MCF 10A (cell line): ENCODE results near the gene CIAO1. TPM values are rescaled to one million over a fixed set of nuclear protein-coding genes. Genes with fewer than 3 reads are reported as not detected.
"Not testable (repeated sequence)": the region's sequence is repeated elsewhere in the genome, so short reads cannot be mapped to it uniquely, and the experiment has no call there.

Experiments
- Bru-seq: library from RNA; stranded (reverse); fragments of 400-500 nt; gene quantifications from one replicate; lab custom pipeline; 2021; lab: Mats Ljungman, UMichigan
- BruChase-seq, 2 experiments: library from RNA; stranded (reverse); fragments of 400-500 nt; gene quantifications; one replicate each; lab custom pipeline; 2021; lab: Mats Ljungman, UMichigan
- BruUV-seq: library from RNA; stranded (reverse); fragments of 400-500 nt; replicated peaks from 2 replicates; lab custom pipeline; 2021; lab: Mats Ljungman, UMichigan
- CTCF ChIA-PET: fragments of 300-600 bp; sonication (Branson Sonifier 250); formaldehyde crosslinking; extraction: SDS; loops from one replicate; lab custom pipeline; 2021; ENCODE audit warnings: antibody characterized with exemption, inconsistent platforms; lab: Yijun Ruan, JAX
- POLR2A ChIA-PET: fragments of 300-600, 350-650 bp; sonication (Branson Sonifier 250); formaldehyde crosslinking; extraction: SDS; loops from one replicate; lab custom pipeline; 2020; ENCODE audit warnings: antibody characterized with exemption, inconsistent platforms; lab: Yijun Ruan, JAX
- DNase-seq: peaks from one replicate; pipeline ENCODE4 v3.0.0-alpha.2; 2018; ENCODE audit not compliant: unreplicated experiment
- H3K27ac Mint-ChIP-seq: one replicate; pipeline ENCODE4 v1.8.0; 2022; ENCODE audit warnings: mild to moderate bottlenecking, low read depth, mixed read lengths; ENCODE audit not compliant: unreplicated experiment
- H3K27me3 Mint-ChIP-seq: one replicate; pipeline ENCODE4 v1.8.0; 2022; ENCODE audit warnings: mixed read lengths; ENCODE audit not compliant: insufficient read depth, unreplicated experiment
- H3K36me3 Mint-ChIP-seq: one replicate; pipeline ENCODE4 v1.8.0; 2022; ENCODE audit warnings: mild to moderate bottlenecking, moderate library complexity, mixed read lengths; ENCODE audit not compliant: insufficient read depth, unreplicated experiment
- H3K4me1 Mint-ChIP-seq: one replicate; pipeline ENCODE4 v1.8.0; 2022; ENCODE audit warnings: mixed read lengths; ENCODE audit not compliant: insufficient read depth, unreplicated experiment
- H3K4me3 Mint-ChIP-seq: one replicate; pipeline ENCODE4 v1.8.0; 2022; ENCODE audit warnings: mild to moderate bottlenecking, moderate library complexity, mixed read lengths; ENCODE audit not compliant: unreplicated experiment
- H3K9me3 Mint-ChIP-seq: one replicate; pipeline ENCODE4 v1.8.0; 2022; ENCODE audit warnings: mixed read lengths; ENCODE audit not compliant: unreplicated experiment
- CTCF ChIP-seq: fragments of 200-600 bp; IDR thresholded peaks from one replicate; pipeline ENCODE4 v1.8.0; 2022; ENCODE audit warnings: antibody characterized with exemption, mild to moderate bottlenecking; ENCODE audit not compliant: unreplicated experiment
- intact Hi-C: fragments of 100-400 bp; cut with micrococcal nuclease; formaldehyde crosslinking; loops from 2 replicates; pipeline ENCODE4 v1.14.1; 2022
- long read RNA-seq: library from polyadenylated mRNA; stranded (forward); transcript quantifications from one replicate; pipeline ENCODE4 v2.0.0, GENCODE V29; 2022
- total RNA-seq: library from RNA; stranded (reverse); gene quantifications from 2 replicates; pipeline ENCODE4 v1.2.3, GENCODE V29; 2022

The CIAO1 gene
- total RNA-seq (62.3 and 63.3 TPM in 2 replicates), Bru-seq, nascent RNA (percentile 88 among the genes with signal in this experiment), BruChase-seq, experiment 1, labeled RNA remaining after a 6-hour chase (percentile 96 among the genes with signal in this experiment), BruChase-seq, experiment 2, labeled RNA remaining after a 2-hour chase (percentile 94 among the genes with signal in this experiment)
- long read RNA-seq, transcript CIAO1-203 (7 exons, 1,533 nt) = major isoform, 207 of 280 reads
- long read RNA-seq, partial matches to known transcripts = 7 of 280 reads
- long read RNA-seq, other reads (novel, unspliced or antisense) = 66 of 280 reads

DNA sequence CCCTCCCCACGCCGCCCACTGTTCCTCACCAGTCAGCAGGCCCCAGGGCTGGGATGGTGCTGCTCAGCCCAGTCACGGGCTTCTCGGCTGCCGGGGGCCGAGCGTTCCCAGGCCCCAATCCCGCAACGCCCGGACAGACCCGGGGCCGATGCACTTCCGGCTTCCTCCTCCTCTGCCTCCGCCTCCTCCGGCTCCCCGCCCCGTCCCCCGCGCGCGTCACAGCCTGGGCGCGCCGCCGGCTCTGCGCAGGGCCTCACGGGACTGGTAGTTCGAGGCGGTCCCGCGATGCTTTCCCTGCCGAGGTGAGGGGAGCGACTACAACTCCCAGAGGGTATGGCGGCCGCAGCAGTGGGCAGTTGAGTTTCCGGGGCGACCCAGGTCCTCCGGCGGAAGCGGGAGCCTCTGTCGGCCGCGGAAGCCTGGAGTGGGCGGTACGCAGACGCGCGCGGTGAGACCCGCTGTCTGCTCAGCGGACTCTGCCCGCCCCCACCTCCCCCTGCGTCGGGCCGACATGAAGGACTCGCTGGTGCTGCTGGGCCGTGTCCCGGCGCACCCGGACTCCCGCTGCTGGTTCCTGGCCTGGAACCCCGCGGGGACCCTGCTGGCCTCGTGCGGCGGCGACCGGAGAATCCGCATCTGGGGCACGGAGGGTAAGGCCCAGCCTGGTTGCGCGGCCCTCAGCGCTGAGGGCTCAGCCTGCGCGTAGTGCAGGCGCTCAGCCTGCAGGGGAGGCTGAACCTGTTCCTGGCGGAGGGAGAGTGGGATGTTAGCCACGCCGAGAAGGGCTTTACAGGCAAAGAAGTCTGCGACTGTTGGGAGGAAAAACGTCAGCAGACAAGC is at the start of gene CIAO1, which contains the start of gene TMEM127:
CIAO1 (plus strand) TSS at position 386 of the 840 bp plus-strand sequence; CDS start at position 512, 126 bp downstream.
TMEM127 (minus strand) TSS at position 158 of the 840 bp plus-strand sequence. CDS start 616 bp downstream, outside the sequence.
- ChIA-PET POLR2A (interaction anchor here (0.6 to 1.8 kb wide), 6 partner anchors 39 to 243 kb away, joined by 3 to 10 read pairs (median 4); partner anchors contain the start of genes NCAPH, SNRNP200 and STARD7), CTCF (interaction anchor here (0.6 to 1.3 kb wide), 5 partner anchors 36 to 472 kb away, joined by 3 to 7 read pairs (median 3); no protein-coding TSS in a partner anchor)
- peak; percentile 98 for DNase-seq
- no peak for TF ChIP-seq CTCF
- Mint-ChIP-seq H3K36me3 (peaks cover 64% of the 10 kb centered on the region), H3K4me1 (peaks cover 25% of the 10 kb centered on the region), H3K9me3 (no peaks in the 10 kb centered on the region), H3K4me3 (peak within 1 kb of the TSS; percentile 93), H3K27me3 (no peaks in the 10 kb centered on the region), H3K27ac (peak within 1 kb of the TSS; percentile 68)
- TSS peak; percentile 63 for BruUV-seq
- intact Hi-C loops = loop anchor here (5.0 to 10.0 kb wide), 3 partner anchors 71 to 241 kb away; partner anchors contain the start of genes NCAPH and NEURL3

- Mint-ChIP-seq H3K9me3 (no peaks in the 10 kb centered on the region), H3K4me3 (no peak overlapping the region), H3K27me3 (no peaks in the 10 kb centered on the region), H3K36me3 (peaks cover 5% of the 10 kb centered on the region), H3K27ac (no peak overlapping the region), H3K4me1 (no peaks in the 10 kb centered on the region)
- DNase-seq = no peak
- intact Hi-C loops = loop anchor here (2.0 kb wide), 1 partner anchor 28 kb away; no protein-coding TSS in a partner anchor
- ChIA-PET CTCF (no interaction called here), POLR2A (no interaction called here)
- no peak for TF ChIP-seq CTCF
- BruUV-seq = no TSS peak
These were observed 47.4 kb upstream of the CIAO1 start for GRCh38 chr2:96218508-96219131.

GRCh38 chr2:96219959-96220358 is 46.1 kb upstream of the CIAO1 start:
- H3K36me3 Mint-ChIP-seq, H3K4me3 Mint-ChIP-seq, H3K27ac Mint-ChIP-seq, H3K27me3 Mint-ChIP-seq, DNase-seq, BruUV-seq, H3K4me1 Mint-ChIP-seq, H3K9me3 Mint-ChIP-seq: not testable (repeated sequence)
- intact Hi-C loops = loop anchor here (2.0 kb wide), 1 partner anchor 27 kb away; no protein-coding TSS in a partner anchor
- ChIA-PET CTCF (interaction anchor here (0.6 kb wide), 1 partner anchor 209 kb away, joined by 3 read pairs; no protein-coding TSS in a partner anchor), POLR2A (interaction anchor here (1.7 kb wide), 1 partner anchor 11 kb away, joined by 4 read pairs; the partner anchor contains the start of gene STARD7)

GRCh38 chr2:96221106-96221505 is 44.9 kb upstream of the CIAO1 start:
- H3K4me3 Mint-ChIP-seq, H3K36me3 Mint-ChIP-seq, CTCF ChIA-PET: not testable (repeated sequence)

More at GRCh38 chr2:96221106-96221505, 44.9 kb upstream of the CIAO1 start:
- H3K27ac Mint-ChIP-seq, intact Hi-C loops, H3K9me3 Mint-ChIP-seq, H3K27me3 Mint-ChIP-seq, H3K4me1 Mint-ChIP-seq, BruUV-seq, DNase-seq: not testable (repeated sequence)
- POLR2A ChIA-PET = interaction anchor here (1.7 kb wide), 1 partner anchor 12 kb away, joined by 4 read pairs; the partner anchor contains the start of gene STARD7
